D721Med (cell line): ENCODE results near the gene LTBP2.

Source experiments
- DNase-seq: peaks from one replicate; pipeline ENCODE4 v3.0.0; 2011; ENCODE audit warnings: low spot score; ENCODE audit not compliant: insufficient read length
- FAIRE-seq: peaks from 2 replicates; lab custom pipeline; 2011; peaks lifted over from hg19 to GRCh38; lab: Jason Lieb, UNC
- TF ChIP-seq, protein P1 (sequence below): IDR thresholded peaks from 2 replicates; pipeline ENCODE4 v1.5.1; 2012; ENCODE audit warnings: mild to moderate bottlenecking, control low read depth; ENCODE audit not compliant: insufficient read depth; ENCODE audit errors: missing control alignments

LTBP2 gene

DNA sequence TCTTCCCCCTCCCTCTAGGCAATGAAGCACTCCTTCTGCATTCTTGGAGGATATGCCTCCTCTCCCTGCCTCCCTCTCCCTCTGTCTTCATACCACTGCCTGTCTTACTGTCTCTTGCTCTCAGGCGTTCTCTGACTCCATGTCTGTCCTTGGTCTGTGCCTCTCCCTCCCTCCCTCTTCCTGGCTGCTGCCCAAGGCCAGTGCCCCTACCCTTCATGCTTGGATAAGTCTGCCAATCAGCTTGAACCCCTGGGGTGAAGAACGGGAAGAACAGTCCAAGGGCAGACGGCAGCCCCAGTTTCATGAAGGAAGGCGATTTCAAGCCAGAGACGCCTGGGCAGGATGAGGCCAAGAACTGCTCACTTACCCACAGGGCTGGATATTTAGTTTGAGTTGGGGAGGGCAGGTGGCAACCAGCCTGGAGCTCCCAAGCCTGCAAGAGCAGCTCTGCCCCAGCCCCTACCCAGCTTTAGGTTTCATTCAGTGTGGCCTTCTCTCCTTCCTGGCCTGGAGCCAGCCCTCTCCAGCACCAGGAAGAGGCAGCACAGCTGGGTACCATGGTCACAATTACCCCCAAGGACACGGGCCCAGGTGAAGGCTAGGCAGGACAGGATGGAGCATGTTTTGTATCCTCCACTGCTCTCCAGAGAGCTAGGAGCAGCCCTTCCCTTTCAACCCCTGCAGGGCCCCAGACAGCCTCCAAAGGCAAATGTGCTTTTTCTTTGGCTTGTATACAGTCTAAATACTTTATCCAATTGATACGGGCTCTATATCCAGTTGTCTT lies 35.8 kb upstream of the LTBP2 start:
- TF ChIP-seq, protein P1, sequence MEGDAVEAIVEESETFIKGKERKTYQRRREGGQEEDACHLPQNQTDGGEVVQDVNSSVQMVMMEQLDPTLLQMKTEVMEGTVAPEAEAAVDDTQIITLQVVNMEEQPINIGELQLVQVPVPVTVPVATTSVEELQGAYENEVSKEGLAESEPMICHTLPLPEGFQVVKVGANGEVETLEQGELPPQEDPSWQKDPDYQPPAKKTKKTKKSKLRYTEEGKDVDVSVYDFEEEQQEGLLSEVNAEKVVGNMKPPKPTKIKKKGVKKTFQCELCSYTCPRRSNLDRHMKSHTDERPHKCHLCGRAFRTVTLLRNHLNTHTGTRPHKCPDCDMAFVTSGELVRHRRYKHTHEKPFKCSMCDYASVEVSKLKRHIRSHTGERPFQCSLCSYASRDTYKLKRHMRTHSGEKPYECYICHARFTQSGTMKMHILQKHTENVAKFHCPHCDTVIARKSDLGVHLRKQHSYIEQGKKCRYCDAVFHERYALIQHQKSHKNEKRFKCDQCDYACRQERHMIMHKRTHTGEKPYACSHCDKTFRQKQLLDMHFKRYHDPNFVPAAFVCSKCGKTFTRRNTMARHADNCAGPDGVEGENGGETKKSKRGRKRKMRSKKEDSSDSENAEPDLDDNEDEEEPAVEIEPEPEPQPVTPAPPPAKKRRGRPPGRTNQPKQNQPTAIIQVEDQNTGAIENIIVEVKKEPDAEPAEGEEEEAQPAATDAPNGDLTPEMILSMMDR = no peak
- FAIRE-seq (no peak), DNase-seq (no peak)

DNA sequence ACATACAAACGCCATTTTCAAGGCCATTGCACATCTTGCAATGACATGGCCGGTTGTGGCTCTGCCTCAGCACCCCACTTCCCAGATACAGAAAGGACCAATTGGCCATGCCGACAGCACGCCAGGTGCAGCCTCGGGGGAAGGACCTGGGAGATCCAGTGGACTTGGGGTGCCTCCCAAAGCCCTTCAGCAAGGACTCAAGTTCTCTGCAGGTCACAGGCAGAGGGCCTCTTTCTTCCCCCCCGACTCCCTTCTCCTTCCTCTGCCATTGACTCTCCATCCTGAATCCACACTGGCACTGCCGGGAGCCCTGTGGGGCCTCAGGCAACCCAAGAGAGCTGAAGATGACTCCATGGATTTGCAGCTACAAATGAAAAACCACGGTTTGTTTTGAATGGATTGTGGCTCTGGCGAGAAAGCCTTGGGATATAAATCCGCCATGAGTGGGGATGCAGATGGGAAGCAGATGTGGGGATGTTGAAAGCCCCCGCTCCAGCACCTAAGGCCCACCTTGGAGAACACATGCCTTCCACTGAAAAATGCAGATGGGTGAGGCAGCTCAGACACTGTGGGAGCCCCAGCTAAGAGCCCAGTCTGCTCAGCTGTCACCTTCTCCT lies 35.1 kb upstream of the LTBP2 start:
- FAIRE-seq (no peak), DNase-seq (no peak)
- TF ChIP-seq, protein P1 = no peak

DNA sequence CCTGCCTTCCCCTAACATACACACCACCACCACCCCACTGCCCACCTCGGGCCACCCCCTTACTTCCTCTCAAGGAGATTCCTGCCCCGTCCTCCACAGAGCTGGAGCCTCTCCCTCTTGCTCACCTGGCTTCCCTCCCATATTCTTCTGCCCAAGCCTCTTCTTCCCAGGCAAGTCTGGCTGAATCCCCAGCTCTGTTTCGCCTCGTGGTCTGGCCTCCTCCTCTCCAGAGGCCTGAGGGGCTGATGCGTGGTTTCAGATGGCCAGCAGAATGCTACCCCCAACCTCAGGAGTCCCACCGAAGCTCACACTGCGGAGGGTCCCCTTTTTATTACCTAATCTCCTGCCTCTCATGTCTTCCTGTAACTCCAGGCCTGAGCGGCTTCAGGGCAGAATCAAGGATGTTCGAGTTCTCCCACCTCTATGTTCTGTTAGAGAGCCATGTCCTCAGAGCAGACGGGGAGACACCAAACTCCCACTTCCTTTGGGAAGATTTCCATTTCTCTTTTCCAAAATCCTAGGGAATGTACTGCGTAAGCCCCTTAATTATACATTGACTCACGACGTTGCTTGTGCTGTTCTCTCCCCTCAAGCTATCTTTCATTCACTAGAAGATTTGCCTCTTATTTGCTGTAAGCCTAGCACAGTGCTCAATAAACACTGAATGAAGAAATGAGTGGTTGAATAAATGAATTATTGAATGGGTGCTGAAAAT lies 33.9 kb upstream of the LTBP2 start:
- FAIRE-seq (no peak), DNase-seq (no peak)
- TF ChIP-seq, protein P1 = no peak

DNA sequence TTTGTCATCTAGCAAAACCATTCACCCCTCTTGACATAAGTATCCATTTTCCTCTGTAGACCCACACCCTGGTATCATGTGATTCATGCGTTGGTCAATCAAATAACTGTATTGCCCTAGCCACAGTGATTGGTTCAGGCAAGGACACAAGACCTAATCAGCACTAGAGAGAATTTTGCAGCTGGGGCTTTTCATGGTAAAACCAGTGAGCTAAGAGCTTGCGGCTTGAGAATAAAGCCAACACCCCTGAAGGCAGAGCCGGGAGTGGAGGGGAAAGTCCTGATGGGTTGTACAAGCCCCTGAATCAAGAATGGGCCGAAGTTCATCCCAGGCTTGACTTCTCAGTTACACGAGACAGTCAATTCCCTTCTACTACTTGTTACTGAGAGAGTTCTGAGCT lies 33.2 kb upstream of the LTBP2 start:
- DNase-seq (no peak), FAIRE-seq (no peak)
- TF ChIP-seq, protein P1 = no peak

DNA sequence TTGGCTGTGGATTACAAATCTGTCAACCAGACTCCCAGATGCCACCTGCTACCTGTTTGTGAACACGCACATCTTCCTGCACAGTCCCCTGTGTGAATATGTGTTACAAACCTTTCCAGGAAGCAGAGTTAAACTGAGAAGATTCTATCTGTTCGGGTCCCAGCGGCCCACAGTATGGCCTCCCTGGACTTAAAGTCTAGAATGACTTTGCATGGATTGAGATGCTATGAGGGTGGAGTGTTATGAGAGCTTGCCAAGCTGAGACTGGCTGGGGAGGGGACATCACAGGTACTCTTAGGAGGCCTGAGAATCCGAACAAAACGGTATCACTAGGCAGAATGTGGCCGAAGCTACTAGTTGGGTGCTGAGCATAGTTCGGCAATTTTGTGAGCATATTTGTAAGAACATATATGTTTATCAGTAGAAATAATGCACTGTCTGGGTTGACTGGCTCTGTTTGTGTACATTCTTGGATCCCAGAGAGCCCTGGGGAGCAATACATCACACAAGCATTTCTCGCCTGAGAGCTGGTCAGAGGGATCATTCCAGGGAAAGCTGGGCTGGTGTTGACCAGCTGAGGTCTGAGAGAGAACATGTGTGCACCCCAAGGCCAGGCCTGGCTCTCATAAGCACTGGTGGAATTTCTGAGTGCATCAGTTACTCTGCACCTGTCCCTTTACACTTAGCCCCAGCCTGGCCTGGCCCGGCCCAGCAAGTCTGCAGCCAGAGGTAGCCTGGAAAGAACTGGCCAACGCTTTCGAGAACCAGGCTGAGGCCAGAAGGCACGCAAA lies 29.8 kb upstream of the LTBP2 start:
- no peak for DNase-seq
- TF ChIP-seq, protein P1 = no peak
- no peak for FAIRE-seq

DNA sequence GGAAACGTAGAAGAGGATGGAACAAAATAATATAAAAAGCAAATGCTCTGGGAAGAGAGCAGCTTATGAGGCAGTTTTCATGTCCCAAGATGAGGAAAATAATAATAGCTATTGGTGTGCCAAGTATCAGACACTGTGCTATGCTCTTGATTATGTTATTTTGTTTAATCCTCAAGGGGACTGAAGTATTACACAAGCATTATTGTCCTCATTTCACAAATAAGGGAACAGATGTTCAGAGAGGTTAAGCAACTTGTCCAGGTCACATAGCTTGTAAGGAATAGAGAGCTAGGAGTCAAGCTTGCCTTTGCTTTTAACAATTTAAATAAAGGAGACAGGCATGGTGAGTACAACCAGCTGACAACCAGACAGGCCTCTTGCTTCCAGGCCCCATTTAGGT lies 26.9 kb upstream of the LTBP2 start:
- TF ChIP-seq, protein P1 = no peak
- FAIRE-seq (peak; percentile 44), DNase-seq (no peak)
